ENCODE measurements around the gene SYNDIG1.
A peak's percentile ranks its signal among the peaks of the same experiment; 100 is the strongest.
"Not testable (repeated sequence)": the region's sequence is repeated elsewhere in the genome, so short reads cannot be mapped to it uniquely, and the experiment has no call there.

The SYNDIG1 gene

GRCh38 chr20:24493661-24494459, 24.4 kb downstream of the SYNDIG1 start:
- no peak for DNase-seq (ENCODE audit: low read depth)

GRCh38 chr20:24494460-24494920, 25.1 kb downstream of the SYNDIG1 start:
- DNase-seq (ENCODE audit: low read depth), result no peak

GRCh38 chr20:24495266-24495665, 25.8 kb downstream of the SYNDIG1 start:
- no peak for DNase-seq (ENCODE audit: low read depth)

- DNase-seq (ENCODE audit: low read depth), result no peak
These were observed 28.4 kb downstream of the SYNDIG1 start for GRCh38 chr20:24497851-24498250.

GRCh38 chr20:24498641-24499040, 29.2 kb downstream of the SYNDIG1 start:
- DNase-seq (ENCODE audit: low read depth), result no peak

- DNase-seq (ENCODE audit: low read depth), result no peak
These were observed 30.0 kb downstream of the SYNDIG1 start for GRCh38 chr20:24499472-24499871.

- peak; percentile 84 for DNase-seq (ENCODE audit: low read depth)
These were observed 32.5 kb downstream of the SYNDIG1 start for GRCh38 chr20:24501764-24502556.

- DNase-seq (ENCODE audit: low read depth), result no peak
These were observed 33.2 kb downstream of the SYNDIG1 start for GRCh38 chr20:24502661-24503060.

GRCh38 chr20:24503352-24503931, 34.0 kb downstream of the SYNDIG1 start:
- DNase-seq (ENCODE audit: low read depth), result peak; percentile 41

GRCh38 chr20:24504331-24505285, 35.2 kb downstream of the SYNDIG1 start:
- DNase-seq (ENCODE audit: low read depth), result no peak

- DNase-seq (ENCODE audit: low read depth), result no peak
These were observed 36.7 kb downstream of the SYNDIG1 start for GRCh38 chr20:24506146-24506545.

- no peak for DNase-seq (ENCODE audit: low read depth)
These were observed 37.3 kb downstream of the SYNDIG1 start for GRCh38 chr20:24506696-24507095.

- DNase-seq (ENCODE audit: low read depth), result no peak
These were observed 37.9 kb downstream of the SYNDIG1 start for GRCh38 chr20:24507182-24507853.

GRCh38 chr20:24512441-24512840, 43.0 kb downstream of the SYNDIG1 start:
- not testable (repeated sequence) for DNase-seq (ENCODE audit: low read depth)

- no peak for DNase-seq (ENCODE audit: low read depth)
These were observed 49.1 kb downstream of the SYNDIG1 start for GRCh38 chr20:24518515-24518914.

- DNase-seq (ENCODE audit: low read depth), result no peak
These were observed 50.0 kb downstream of the SYNDIG1 start for GRCh38 chr20:24519476-24519875.

- no peak for DNase-seq (ENCODE audit: low read depth)
These were observed 51.6 kb downstream of the SYNDIG1 start for GRCh38 chr20:24521032-24521431.

GRCh38 chr20:24522452-24523330, 53.3 kb downstream of the SYNDIG1 start:
- no peak for DNase-seq (ENCODE audit: low read depth)

GRCh38 chr20:24523661-24524060, 54.2 kb downstream of the SYNDIG1 start:
- DNase-seq (ENCODE audit: low read depth), result no peak

All from EH (cell line).